GM18526 (cell line): ENCODE data around the gene SPCS3.

ENCODE experiments used
- POLR2A ChIP-seq: IDR thresholded peaks from 3 replicates; pipeline ENCODE4 v1.6.1; 2011; ENCODE audit not compliant: insufficient read length; ENCODE audit errors: extremely low read depth

Gene SPCS3

GRCh38 chr4:176319704-176320339 lies at the start of gene SPCS3:
TSS of gene SPCS3 (plus strand) at chr4:176319966. CDS start at chr4:176320077, 111 bp downstream.
- peak; percentile 96 for TF ChIP-seq POLR2A

GRCh38 chr4:176270669-176271068 lies 49.1 kb upstream of the SPCS3 start:
- TF ChIP-seq POLR2A: no peak

- TF ChIP-seq POLR2A: no peak
Measured at GRCh38 chr4:176271749-176272148, 48.0 kb upstream of the SPCS3 start.

GRCh38 chr4:176272799-176273198 lies 47.0 kb upstream of the SPCS3 start:
- TF ChIP-seq POLR2A: no peak

- no peak for TF ChIP-seq POLR2A
Measured at GRCh38 chr4:176273736-176274135, 46.0 kb upstream of the SPCS3 start.

GRCh38 chr4:176274441-176274840 lies 45.3 kb upstream of the SPCS3 start:
- no peak for TF ChIP-seq POLR2A

GRCh38 chr4:176276710-176277109 lies 43.1 kb upstream of the SPCS3 start:
- TF ChIP-seq POLR2A: no peak

GRCh38 chr4:176277162-176277904 lies 42.4 kb upstream of the SPCS3 start:
- no peak for TF ChIP-seq POLR2A

GRCh38 chr4:176286728-176287127 lies 33.0 kb upstream of the SPCS3 start:
- TF ChIP-seq POLR2A: no peak

GRCh38 chr4:176287546-176287945 lies 32.2 kb upstream of the SPCS3 start:
- TF ChIP-seq POLR2A: no peak

- no peak for TF ChIP-seq POLR2A
Measured at GRCh38 chr4:176288020-176288419, 31.7 kb upstream of the SPCS3 start.

- TF ChIP-seq POLR2A: no peak
Measured at GRCh38 chr4:176289561-176289960, 30.2 kb upstream of the SPCS3 start.

- no peak for TF ChIP-seq POLR2A
Measured at GRCh38 chr4:176290520-176290919, 29.2 kb upstream of the SPCS3 start.

GRCh38 chr4:176291748-176292147 lies 28.0 kb upstream of the SPCS3 start:
- no peak for TF ChIP-seq POLR2A

- TF ChIP-seq POLR2A: no peak
Measured at GRCh38 chr4:176292920-176293319, 26.8 kb upstream of the SPCS3 start.

GRCh38 chr4:176293660-176294059 lies 26.1 kb upstream of the SPCS3 start:
- TF ChIP-seq POLR2A: no peak

GRCh38 chr4:176298664-176299063 lies 21.1 kb upstream of the SPCS3 start:
- no peak for TF ChIP-seq POLR2A

- no peak for TF ChIP-seq POLR2A
Measured at GRCh38 chr4:176300036-176300435, 19.7 kb upstream of the SPCS3 start.
